Fibroblast of upper back skin (primary cell): ENCODE results near the gene GPSM1.

Experiments used
- DNase-seq: peaks from one replicate; pipeline ENCODE4 v3.0.0-alpha.2; 2013

Gene GPSM1, protein sequence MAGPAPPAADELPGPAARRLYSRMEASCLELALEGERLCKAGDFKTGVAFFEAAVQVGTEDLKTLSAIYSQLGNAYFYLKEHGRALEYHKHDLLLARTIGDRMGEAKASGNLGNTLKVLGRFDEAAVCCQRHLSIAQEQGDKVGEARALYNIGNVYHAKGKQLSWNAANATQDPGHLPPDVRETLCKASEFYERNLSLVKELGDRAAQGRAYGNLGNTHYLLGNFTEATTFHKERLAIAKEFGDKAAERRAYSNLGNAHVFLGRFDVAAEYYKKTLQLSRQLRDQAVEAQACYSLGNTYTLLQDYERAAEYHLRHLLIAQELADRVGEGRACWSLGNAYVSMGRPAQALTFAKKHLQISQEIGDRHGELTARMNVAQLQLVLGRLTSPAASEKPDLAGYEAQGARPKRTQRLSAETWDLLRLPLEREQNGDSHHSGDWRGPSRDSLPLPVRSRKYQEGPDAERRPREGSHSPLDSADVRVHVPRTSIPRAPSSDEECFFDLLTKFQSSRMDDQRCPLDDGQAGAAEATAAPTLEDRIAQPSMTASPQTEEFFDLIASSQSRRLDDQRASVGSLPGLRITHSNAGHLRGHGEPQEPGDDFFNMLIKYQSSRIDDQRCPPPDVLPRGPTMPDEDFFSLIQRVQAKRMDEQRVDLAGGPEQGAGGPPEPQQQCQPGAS

DNA sequence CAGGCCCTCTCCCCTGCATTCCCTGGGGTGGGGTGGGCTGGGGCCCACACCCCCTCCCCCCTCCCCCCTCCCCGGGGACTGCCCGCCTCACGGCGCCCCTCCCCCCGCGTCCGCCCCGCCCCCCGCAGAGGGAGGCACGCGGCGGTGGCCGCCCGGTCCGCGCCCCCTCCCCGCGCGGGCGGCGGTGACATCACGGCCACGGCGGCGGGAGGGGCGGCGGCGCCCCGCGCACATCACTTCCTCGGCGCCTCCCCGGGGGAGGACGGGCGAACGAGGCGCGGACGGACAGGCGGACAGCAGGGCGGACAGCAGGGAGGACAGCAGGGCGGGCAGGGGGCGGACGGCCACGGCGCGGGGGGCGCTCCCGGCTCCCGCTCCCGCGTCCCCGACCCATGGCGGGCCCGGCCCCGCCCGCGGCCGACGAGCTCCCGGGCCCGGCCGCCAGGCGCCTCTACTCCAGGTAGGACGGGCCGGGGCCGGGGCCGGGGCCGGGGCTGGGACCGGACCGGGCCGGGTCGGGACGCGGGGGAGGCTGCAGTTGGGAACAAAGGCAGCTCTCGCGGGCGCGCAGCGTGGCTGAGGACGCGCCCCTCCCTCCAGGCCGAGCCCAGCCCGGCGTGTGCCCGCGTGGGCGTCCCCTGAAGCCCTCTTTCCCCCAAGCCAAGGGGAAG is at the start of gene GPSM1:
Gene GPSM1 (plus strand): TSS at position 236 of the 671 bp plus-strand sequence. CDS start 157 bp downstream, at position 393.
- peak; percentile 58 for DNase-seq

DNA sequence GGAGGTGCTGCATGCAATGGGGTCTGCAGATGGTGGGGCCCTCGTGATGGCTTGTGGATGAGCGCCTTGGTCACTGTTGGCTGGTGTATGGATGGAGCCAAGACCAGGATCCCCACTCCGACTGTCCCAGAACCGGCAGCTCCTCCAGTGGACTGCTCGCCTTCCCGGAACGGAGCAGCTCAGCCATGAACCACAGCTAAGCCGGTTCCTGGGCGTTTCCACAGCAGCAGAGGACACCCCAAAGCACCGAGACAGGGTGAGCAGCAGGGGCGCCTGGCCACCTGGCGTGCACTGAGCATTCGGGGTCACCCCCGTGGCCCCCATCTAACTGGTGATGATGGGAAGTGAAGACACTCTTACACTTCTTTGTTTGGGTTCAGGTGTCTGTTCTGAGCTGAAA is 49.6 kb upstream of the GPSM1 start:
- no peak for DNase-seq

DNA sequence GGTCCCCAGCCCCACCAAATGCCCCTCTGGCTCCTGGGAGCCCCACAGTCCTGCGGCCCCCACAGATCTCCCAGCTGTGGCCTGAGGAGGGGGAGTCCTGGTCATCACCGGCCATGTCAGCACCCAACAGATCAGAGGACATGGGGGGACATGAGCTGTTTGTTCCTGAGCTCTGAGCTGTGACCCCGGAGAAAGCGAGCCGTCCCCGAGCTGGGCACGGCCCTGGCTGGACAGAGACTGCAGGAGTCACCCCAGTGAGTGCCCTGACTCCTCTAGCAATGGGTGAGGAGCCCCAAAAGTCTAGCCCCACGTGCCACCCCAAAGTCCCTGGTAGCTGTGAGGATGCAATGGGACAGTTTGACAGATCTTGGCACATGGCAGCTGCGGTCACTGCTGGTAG is 49.1 kb upstream of the GPSM1 start:
- no peak for DNase-seq

DNA sequence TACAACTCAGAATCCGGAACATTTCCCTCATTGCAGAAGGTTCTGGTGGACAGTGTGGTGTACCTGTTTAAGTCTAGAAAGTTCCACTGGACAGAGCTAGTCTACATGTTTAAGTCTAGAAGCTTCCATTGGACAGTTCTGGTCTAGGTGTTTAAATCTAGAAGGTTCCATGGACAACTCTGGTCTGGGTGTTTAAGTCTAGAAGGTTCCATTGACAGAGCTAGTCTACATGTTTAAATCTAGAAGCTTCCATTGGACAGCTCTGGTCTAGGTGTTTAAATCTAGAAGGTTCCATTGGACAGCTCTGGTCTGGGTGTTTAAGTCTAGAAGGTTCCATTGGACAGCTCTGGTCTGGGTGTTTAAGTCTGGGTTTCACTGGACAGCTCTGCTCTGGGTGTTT is 48.4 kb upstream of the GPSM1 start:
- no peak for DNase-seq

DNA sequence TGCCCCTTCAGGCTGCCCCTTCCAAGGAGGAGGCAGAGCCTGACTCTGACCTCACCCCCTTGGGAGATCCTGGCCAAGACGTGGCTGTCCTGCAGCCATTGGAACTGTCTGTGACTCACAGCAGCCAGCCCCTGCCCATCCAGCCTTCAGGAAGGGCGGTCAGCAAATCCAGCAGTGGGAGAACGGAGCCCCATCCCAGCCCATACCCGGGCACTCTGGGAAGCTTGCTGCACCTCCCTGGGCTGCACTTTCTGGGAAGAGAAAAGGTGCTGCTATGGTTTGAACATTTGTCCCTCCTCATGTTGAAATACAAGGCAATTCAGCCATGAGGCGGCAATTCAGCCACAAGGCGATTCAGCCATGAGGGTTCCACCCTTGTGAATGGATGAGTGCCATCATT is 47.9 kb upstream of the GPSM1 start:
- no peak for DNase-seq

DNA sequence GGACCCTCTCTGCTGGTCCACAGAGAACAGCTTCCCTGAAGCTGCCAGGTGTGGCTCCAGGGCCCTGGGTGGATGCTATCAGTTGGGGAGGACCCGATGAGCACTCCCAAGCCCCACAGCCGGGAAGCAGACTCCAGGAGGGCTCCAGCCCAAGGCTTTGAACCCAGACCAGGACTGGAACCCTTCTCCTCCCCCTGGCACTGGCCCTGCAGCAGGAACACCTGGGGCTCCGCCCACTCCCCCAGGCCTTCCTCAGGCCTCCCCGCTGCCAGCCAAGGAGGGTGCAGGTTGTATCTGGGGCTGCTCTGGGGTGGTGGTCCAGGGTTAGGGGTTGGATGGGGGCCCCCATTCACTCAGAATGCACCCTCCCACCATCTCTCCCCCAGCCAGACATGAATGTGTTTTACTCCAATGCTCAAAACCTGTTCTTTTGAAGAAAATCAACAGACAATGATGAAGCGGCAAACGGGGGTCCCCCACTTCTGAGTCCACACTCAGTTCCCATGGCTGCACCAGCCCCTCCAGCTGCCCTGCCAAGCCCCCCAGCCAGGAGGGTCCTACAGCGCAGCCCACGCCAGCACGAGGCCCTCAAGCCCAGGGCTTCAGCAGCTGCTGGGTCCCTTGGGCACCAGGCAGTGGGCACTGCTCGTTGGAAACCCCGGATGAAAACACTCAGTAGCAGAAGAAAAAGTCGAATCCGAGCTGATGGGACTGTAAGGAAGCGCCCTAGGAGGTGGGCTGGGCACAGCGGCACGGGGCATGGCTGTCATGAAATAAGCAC is 46.6 kb upstream of the GPSM1 start:
- no peak for DNase-seq

DNA sequence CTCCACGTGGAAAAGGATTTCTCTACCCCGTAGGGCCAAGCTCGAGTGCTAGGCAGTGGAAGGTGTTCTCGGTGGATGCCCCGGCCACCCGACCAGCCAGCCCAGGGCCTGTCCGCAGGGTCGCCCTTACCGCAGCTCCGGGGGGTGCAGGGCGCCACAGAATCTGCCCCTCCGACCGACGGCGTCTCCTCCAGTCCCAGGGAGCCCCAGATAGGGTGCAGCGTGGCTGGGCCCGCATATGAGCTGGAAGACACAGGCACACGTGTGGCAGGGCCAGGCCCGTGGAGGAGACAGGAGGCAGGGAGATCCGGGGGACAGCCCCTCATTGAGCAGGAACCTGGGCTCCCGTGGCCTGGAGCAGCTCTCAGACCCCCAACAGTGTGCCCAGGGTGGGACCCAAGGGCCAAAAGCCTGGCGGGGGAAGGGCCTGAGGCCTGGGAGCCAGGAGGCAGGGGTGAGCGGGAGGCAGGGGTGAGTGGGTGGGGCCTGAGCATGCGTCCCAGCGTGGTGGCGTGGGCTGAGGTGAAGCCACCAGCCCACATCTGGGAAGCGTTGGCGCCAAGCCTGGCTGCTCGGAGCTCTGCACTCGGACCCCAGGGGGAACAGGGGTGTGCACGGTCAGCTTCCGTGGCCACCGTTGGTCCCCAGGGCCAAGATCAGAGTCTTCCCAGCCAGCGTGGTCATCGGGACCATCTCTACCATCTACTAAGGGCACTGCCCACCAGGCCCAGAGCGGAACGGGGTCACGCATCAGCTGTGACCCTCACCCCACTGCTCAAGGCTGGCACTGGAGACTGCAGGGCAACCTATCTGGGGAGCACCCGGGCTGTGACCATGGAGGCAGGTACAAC is 45.7 kb upstream of the GPSM1 start:
- no peak for DNase-seq

DNA sequence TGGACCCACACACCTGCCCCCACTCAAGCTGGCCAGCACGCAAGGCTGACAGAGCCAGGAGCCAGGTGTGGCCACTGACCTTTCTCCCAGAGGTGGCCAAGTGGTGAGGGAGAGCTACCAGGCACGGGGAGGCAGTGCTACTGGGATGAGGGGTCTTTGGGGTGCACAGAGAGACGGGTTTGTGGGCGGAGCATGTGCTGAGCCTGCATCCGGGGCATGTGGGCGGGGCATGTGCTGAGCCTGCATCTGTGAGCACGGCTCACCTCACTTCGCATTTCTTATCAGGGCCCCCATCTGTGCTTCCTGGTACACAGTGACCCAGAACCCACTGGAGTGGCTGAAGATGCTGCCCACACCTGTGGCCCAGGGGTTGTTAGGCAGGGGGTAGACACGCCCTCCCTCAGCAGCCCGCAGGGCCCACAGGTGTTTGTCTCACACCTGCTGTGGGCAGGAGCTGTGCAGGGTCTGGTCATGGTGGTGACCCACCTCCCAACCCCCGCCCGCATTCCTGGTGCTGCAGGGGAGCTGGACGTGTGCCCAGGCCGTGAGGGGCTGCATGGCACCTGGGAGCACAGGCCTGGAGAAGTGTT is 45.0 kb upstream of the GPSM1 start:
- no peak for DNase-seq

DNA sequence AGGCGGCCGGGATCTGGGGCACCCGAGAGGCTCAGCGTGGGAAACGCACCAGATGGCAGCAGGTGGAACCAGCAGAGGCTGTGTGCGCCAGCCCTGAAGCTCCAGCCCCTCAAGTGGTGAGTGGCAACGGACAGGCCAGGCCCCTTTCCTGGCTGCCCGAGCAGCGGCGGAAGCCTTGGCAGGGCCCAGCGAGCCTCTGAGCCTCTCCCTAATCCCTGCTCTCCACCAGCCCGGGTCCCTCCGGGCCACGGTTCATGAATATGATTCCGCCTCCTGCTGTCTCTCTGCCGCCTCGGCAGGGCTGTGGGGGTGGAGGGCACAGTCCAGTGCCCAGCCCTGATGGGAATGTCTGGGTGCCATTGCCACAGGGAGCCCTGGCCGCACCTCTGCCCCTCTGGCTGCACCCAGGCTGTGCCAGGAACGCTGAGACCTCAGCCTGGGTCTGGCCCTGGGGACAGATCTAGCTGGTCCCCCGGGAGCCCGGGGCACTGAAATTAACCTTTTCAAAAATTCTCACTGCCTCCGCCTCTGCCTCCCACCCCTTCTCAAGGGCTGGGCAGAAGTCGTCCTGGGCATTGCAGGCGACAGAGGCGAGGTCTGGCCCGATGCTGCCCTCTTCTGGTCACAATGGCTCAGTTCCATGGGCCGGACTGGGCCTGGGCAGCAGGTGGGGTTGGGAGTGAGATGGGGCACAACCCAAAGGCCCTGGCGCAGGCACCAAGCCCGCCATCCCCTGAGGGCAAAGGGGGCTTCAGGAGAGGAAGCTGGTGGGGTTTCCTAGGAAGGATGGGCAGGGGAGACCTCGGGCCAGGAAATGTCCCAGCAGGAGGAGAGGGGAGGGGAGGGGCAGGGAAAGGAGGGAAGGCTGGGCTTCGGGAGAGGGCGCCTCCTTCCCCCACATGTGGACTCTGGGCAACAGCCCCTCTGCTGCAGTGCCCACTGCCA is 43.8 kb upstream of the GPSM1 start:
- DNase-seq = peak; percentile 54

DNA sequence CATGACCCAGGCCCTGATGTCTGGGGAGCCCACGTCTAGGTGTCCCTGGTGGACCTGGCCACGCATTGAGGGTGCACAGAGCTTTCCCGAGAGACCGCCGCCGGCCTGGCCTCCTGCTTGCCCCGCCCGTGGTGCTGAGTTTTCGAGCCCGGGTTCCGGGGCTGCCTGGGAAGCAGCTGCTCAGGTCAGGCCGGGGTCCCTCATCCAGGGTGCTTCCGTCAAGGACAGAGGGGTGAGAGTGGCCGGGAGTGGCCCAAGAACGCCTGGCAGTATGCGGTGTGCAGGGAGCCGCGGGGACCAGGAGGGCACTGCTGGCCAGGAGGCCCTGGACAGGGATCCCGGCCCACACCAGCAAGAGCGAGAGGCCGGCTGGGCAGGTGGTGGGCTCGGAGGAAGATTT is 43.0 kb upstream of the GPSM1 start:
- DNase-seq = no peak

DNA sequence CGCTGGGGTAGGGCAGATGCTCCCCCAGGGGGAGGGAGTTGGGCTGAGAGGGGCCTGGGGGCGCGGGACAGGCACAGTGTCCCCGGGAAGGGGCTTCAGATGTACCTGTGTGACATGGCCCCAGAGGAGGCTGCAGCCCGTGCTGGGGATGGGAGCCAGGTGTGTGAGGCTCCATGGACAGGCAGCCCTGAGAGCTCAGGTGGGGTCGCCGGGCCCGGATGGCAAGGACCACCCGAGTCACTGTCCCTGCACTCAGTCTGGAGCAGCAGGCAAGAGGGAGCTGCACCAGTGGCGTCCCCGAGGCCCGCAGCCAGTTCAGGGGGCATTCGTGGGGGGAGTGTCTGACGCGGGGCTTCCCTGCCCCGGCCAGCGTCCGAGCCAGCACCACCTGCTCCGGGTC is 42.4 kb upstream of the GPSM1 start:
- DNase-seq = no peak

DNA sequence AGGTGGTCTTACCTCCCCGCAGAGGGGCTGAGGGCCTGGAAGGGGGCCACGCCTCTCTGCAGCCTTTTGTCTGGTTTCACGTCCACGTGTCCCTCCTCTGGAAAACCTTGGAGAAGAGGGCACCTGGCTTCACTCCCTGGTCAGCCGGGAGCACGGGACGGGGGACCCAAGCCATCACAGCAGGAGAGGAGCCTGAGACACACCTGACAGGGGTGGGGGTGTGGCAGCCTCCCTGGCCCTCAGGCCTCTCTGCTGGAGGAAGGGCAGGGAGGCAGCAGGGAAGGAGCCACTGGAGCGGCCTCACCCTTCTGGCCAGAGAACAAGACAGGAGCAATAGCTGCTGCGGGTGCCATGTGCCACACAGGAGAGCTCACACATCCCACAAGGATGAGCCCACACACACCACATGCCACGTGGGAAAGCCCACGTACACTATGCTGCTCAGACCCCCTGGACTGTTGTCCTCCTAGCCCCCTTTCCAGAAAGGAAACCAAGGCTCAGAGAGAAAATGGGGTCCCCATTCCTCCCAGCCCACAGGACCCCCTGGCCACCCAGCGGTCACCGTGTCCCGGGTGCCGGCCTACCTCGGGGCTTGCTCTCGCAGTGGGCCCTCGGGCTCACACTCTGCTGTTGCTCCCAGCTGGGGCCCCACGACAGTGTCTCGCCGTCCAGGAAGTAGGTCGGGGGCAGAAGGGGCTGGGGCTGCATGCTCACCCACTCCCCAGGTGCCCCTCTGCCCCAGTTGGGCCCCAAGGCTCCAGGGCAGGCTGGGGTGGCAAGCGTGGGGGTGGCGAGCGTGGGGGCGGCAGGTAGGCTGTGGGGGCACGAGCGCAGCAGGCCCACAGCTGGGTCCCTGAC is 41.6 kb upstream of the GPSM1 start:
- DNase-seq = no peak

DNA sequence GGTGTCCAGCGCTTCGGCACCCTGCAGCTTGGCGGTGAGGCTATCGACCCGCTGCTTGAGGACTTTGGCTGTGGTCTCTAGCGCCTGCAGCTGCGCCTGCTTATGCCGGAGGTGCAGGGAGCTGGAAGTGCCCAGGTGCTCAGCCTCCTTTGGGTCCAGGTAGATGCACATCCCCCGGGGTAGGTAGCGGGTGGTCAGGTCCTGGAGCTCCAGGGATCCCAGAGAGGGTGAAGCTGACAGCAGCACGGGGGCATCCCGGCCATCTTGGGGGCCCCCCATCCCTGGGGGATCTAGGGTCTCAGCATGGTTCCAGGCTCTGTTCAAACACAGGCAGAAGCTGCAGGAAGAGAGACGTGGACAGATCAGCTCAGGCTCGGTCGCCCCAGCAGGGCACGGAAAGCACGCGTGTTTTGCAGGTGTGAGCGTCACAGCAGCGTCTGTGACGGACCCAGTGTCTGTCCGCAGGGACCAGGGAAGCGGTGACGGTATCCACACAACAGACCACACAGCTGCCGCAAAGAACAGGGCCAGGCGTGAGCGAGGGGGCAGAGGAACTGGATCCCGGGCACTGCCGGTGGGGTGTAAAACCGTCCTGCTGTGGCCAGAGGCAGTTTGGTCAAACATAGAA is 40.9 kb upstream of the GPSM1 start:
- no peak for DNase-seq

DNA sequence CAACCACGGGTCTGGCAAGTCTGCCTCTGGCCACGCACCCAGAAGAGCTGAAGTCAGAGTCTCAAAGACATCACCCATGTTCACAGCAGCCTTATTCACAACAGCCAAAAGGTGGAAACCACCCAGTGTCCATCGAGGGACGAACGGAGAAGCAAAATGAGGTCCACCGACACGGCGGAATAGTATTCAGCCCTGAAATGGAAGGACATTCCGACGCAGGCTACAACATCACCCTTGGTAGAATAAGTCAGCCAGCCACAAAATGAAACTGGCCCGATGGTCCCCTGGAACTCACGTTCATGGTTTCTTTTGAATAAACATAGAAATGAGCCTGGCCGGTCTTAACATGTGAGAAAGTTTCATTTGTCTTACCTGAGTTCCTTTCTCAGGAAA is 40.4 kb upstream of the GPSM1 start:
- no peak for DNase-seq

DNA sequence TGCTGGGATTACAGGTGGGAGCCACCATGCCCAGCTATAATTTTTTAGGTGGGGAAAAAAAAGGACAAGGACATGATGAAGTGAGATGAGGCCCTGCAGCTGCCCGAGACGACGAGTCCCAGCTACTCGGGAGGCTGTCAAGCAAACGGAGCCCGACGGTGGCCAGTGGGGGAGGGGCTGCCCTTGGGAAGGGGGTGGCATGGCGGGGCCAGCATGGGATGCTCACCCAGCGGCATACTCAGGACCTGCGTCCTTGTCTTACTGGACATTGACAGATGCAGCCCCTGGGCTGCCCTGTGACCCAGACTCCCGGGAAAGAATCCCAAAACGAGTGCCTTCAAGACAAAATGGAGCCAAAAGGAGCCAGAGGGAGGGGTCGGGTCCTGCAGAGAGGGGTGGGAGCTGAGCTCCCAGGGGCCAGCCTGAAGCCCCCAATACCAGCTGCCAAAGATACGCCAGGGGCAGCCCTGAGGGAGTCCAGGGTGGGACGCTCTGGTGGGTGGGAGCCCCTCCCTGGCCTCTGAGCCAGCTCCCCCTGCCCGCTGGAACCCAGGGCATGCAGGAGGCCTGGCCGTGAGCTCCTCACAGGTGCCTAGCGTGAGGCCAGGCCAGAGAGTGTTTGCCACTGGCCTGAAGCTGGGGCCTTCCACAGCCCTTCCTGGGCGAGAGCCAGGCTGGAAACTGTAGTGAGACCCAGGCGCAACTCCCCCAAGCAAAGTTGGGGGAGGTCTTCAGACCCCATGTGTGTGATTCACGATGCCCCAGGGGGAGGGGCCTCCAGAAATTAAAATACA is 39.2 kb upstream of the GPSM1 start:
- no peak for DNase-seq

DNA sequence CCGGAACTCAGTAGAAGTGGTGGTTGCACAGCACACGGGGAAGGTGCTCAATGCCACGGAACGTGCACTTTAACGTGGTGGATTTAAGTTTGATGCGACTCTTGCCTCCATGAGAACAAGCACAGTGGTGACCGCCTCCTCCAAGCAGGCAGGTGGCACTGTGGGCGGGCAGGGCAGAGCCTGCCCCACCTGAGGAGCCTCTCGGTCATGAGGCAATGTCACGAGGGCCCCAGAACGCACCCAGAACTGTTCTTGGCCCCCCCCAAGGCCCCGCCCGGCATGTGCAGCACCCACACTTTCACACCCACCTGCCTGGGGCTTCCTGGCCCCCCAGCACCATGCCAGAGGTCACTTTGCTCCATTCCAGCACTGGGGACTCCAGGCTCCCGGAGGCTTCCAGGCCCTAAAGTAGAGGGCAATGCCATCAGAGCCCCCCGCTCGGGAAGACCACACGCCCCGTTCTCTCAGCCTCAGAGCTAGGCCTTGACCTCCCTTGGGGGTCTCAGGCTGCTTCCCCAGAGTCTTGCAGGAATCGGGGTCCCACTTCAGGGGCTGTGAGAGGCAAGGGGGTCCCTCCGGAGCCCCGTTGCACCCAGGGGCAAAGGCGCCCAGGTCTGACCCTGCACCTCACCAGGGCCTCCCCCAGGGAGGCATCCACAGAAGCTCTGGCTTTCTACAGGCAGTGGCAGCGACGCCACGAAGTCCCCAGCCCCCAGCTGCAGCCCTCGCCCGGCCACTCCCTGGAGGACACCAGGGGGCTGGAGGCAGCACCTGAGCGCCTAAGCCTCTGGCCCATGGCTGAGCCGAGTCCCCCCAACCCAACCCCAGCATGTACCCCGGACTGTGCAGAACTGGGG is 37.5 kb upstream of the GPSM1 start:
- no peak for DNase-seq

DNA sequence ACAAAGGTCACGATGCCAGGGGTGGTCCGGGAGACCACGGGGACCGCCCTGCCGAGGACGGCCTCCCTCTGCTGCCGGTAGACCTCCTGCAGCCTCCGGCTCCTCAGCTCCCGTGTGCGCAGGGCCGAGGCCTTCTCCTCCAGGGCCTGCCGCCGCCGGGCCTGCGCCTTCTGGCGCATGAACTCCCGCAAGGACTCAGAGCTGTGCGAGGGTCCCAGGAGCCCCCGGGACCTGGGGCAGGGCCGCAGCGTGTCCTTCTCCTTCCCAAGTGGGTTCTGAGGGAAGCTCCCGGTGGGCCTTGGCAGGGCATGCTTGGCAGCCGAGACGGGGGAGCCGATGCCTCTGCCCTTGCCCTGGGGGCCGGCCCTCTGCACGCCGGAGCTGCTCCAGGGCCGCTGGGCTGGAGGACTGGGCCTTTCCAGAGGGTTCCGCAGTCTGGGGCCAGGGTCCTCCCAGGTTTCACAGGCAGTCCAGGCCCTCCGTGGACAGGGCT is 36.8 kb upstream of the GPSM1 start:
- DNase-seq = no peak
